Measurements from ENCODE around the gene PRM2. TPM values are rescaled to one million over a fixed set of nuclear protein-coding genes. Genes with fewer than 3 reads are reported as not detected.

Gene PRM2
- total and polyA plus RNA-seq, 7 donors: not detected

- WGBS, 3 donors: 90 to 93% (median 90%) methylated on average over 13 of the region's 13 CpGs
Observed at GRCh38 chr16:11234884-11235702, 41.2 kb downstream of the PRM2 start.

DNA sequence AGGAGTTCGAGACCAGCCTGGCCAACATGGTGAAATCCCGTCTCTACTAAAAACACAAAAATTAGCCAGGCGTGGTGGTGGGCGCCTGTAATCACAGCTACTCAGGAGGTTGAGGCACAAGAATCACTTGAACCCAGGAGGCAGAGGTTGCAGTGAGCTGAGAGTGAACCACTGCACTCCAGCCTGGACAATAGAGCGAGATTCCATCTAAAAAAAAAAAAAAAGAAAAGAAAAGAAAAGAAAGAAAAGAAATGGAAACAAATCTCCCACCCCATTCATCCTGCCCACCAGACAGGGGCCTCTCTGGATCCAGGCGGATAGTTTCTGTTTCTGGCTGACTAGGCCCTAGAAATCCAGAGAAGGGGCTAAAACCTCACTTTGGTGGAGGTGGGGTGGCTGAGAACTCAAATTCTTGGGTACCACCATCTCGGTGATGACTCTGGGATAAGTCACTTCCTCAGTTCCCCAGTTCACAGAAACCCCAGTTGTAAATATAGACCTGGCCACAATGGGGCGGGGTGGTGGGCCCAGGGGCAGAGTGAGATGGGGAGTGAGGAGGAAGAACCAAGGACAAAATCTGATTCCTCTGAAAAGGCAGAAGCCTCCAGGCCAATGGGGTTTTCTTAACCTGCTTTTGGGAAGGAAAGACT is 42.4 kb downstream of the PRM2 start:
- TF ChIP-seq, protein P1, sequence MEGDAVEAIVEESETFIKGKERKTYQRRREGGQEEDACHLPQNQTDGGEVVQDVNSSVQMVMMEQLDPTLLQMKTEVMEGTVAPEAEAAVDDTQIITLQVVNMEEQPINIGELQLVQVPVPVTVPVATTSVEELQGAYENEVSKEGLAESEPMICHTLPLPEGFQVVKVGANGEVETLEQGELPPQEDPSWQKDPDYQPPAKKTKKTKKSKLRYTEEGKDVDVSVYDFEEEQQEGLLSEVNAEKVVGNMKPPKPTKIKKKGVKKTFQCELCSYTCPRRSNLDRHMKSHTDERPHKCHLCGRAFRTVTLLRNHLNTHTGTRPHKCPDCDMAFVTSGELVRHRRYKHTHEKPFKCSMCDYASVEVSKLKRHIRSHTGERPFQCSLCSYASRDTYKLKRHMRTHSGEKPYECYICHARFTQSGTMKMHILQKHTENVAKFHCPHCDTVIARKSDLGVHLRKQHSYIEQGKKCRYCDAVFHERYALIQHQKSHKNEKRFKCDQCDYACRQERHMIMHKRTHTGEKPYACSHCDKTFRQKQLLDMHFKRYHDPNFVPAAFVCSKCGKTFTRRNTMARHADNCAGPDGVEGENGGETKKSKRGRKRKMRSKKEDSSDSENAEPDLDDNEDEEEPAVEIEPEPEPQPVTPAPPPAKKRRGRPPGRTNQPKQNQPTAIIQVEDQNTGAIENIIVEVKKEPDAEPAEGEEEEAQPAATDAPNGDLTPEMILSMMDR (IDR thresholded peaks at IDR 0.05): no peak
- 91 to 95% (median 91%) methylated on average over 8 of the region's 8 CpGs for WGBS, 3 donors

More at GRCh38 chr16:11234884-11235702, 41.2 kb downstream of the PRM2 start:
- Histone ChIP-seq H3K36me3 (ENCODE audit: insufficient read depth in 1 of 2, low read depth in 1 of 2) (no peaks in the 10 kb centered on the region), H3K4me1 (peaks cover 3% of the 10 kb centered on the region), H3K27ac (no peak overlapping the region), H3K4me3 (no peak overlapping the region), H3K9me3 (no peaks in the 10 kb centered on the region), H3K27me3 (ENCODE audit: insufficient read depth in 3 of 3, low read length in 2 of 3) (no peaks in the 10 kb centered on the region)
- DNase-seq: no peak
- intact Hi-C loops (cut with DNase I): no loop called here
- TF ChIP-seq, protein P1 (IDR thresholded peaks at IDR 0.05): no peak
- ATAC-seq: no peak

DNA sequence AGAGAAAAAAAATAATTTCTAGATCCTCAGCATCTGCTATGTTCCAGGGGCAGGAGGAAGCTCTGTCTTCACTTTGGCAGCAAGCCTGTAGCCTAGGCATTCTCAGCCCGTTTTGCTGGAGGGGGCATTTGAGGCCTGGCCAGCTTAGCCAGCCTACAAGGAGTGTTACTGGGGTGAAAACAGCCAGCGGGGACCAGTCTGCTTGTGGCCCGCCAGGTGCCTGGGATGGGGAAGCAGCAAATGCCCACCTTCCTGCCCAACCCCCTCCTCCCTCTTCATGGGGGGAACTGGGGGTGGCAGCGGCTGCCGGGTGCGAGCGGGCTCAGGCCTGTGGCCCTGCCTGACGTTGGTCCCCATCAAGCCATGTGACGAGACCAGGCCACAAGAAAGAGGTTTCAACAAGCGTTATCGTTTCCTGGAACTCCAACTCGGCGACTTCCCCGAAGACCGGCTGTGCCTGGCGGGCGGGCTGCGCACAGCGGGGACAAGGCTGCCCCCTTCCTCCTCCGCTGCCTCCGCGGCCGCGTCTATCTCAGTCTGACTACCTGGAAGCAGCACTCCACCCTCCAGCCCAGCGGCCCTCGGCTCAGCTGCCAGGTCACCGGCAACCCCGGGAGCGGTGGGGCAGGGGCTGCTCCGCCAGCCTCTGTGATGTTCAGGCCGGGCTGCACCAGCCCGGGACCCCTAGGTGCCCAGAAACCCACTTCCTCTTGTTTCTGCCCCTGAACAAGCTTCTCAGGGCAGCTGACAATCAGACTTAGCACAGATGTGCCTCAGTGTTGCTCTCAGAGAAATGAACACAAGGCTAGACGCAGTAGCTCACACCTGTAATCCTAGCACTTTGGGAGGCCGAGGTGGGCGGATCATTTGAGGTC is 43.2 kb downstream of the PRM2 start:
- H3K9me3 ChIP-seq: no peaks in the 10 kb centered on the region
- H3K27ac ChIP-seq: no peak overlapping the region
- 59 to 66% (median 60%) methylated on average over 31 to 35 of the region's 35 CpGs for WGBS, 3 donors
- H3K4me3 ChIP-seq: no peak overlapping the region
- no peaks in the 10 kb centered on the region for H3K4me1 ChIP-seq
- no peaks in the 10 kb centered on the region for H3K36me3 ChIP-seq (ENCODE audit: insufficient read depth in 1 of 2, low read depth in 1 of 2)
- ATAC-seq: no peak
- peak; percentile 30 to 66 for DNase-seq
- TF ChIP-seq, protein P1 (IDR thresholded peaks at IDR 0.05): no peak
- intact Hi-C loops (cut with DNase I): no loop called here
- H3K27me3 ChIP-seq (ENCODE audit: insufficient read depth in 3 of 3, low read length in 2 of 3): no peaks in the 10 kb centered on the region

More for the DNA sequence above, 42.4 kb downstream of the PRM2 start:
- Histone ChIP-seq H3K9me3 (no peaks in the 10 kb centered on the region), H3K36me3 (ENCODE audit: insufficient read depth in 1 of 2, low read depth in 1 of 2) (no peaks in the 10 kb centered on the region), H3K27me3 (ENCODE audit: insufficient read depth in 3 of 3, low read length in 2 of 3) (no peaks in the 10 kb centered on the region), H3K4me3 (no peak overlapping the region), H3K4me1 (no peaks in the 10 kb centered on the region), H3K27ac (no peak overlapping the region)
- DNase-seq: no peak
- intact Hi-C loops (cut with DNase I): no loop called here
- no peak for ATAC-seq

DNA sequence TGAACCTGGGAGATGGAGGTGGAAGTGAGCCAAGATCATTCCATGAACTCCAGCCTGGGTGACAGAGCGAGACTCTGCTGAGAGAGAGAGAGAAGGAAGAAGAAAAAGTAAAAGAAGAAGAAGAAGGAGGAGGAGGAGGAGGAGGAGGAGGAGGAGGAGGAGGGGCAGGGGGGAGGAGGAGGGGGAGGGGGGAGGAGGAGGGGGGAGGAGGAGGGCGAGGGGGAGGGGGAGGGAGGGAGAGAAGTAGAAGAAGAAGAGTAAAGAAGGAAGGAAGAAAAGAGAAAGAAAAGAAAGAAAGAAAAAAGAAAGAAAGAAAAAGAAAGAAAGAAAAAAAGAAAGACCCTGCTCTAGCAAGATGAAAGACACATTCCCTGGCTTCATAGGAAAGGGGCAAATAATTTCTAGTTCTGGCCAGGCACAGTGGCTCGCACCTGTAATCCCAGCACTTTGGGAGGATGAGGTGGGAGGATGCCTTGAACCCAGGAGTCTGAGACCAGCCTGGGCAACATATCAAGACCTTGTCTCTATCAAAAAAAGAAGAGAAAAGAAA is 43.9 kb downstream of the PRM2 start:
- WGBS, 3 donors: 82 to 100% (median 96%) methylated on average over 1 to 2 of the region's 3 CpGs
- Histone ChIP-seq H3K9me3 (no peaks in the 10 kb centered on the region), H3K27me3 (ENCODE audit: insufficient read depth in 3 of 3, low read length in 2 of 3) (no peaks in the 10 kb centered on the region), H3K36me3 (ENCODE audit: insufficient read depth in 1 of 2, low read depth in 1 of 2) (no peaks in the 10 kb centered on the region), H3K27ac (no peak overlapping the region), H3K4me1 (no peaks in the 10 kb centered on the region), H3K4me3 (no peak overlapping the region)
- ATAC-seq (no peak), DNase-seq (no peak)
- intact Hi-C loops (cut with DNase I): no loop called here
- TF ChIP-seq, protein P1 (IDR thresholded peaks at IDR 0.05): no peak

Data from psoas muscle (tissue), 8 donors.